NCI-H2227 treated with DMSO at 0.1 percent for 48 hours (cell line): Measurements from ENCODE around the gene HM13.
"Not testable (repeated sequence)": the region's sequence is repeated elsewhere in the genome, so short reads cannot be mapped to it uniquely, and the experiment has no call there.

Experiments
- DNase-seq: peaks from one replicate; lab custom pipeline; 2025; lab: John Stamatoyannopoulos, UW

The HM13 gene

DNA sequence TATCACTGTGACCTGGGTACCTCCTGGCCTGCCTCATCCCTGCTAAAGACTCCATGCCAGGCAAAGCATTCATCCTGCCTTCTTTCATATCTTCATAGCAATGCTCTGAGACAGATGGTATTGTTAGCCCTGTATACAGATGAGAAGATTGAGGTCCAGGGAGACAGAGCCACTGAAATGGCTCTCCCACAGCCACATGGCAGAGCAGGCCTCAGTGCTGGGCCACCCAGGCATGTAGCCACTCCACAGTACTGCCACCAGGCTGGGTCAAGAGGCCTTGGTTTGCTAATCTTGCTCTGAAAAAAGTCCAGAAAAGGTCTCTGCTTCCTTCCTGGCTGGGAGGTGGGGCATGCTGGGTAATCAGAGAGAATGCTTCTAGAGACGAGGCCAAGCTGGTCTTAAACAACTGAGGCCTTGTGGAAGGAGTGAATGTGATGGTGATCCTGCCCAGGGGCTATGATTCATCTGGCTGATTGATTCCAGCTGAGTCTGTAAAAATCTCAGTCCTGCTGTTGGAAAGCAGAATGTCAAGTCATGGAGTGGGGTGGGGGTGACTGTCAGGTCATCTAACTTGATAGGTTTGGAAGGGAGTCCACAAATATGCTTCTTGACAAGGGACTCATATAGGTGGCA is 29.8 kb downstream of the HM13 start:
- DNase-seq, result no peak

DNA sequence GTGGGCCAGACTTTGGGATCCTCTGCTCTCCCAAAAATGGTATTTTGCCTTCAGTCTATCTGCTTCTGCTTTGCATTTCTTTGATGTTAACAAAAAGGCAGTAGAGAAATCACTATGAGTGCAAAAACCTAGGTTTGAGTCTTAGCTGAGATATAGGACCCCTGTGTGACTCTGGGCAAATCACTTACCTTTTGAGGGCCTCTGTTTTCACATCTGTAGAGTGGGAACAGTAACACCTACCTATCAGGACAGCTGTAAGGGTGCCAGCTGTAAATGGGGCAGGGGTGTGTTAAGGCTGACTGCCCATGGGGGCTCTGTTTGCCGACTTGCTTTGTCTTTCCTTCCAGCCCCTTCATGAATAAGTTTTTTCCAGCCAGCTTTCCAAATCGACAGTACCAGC is 30.4 kb downstream of the HM13 start:
- no peak for DNase-seq

DNA sequence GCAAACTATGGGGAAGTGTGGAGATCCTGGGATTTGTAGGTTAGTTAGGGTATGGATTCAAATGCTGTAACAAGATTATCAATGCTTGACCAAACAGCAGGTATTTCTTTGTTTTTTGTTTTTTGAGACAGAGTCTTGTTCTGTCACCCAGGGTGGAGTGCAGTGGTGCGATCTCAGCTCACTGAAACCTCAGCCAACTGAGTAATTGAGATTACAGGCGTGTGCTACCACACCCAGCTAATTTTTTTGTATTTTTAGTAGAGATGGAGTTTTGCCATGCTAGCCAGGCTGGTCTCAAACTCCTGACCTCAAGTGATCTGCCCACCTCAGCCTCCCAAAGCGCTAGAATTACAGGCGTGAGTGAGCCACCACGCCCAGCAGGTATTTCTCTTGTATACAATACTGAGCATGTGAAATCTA is 31.4 kb downstream of the HM13 start:
- not testable (repeated sequence) for DNase-seq

DNA sequence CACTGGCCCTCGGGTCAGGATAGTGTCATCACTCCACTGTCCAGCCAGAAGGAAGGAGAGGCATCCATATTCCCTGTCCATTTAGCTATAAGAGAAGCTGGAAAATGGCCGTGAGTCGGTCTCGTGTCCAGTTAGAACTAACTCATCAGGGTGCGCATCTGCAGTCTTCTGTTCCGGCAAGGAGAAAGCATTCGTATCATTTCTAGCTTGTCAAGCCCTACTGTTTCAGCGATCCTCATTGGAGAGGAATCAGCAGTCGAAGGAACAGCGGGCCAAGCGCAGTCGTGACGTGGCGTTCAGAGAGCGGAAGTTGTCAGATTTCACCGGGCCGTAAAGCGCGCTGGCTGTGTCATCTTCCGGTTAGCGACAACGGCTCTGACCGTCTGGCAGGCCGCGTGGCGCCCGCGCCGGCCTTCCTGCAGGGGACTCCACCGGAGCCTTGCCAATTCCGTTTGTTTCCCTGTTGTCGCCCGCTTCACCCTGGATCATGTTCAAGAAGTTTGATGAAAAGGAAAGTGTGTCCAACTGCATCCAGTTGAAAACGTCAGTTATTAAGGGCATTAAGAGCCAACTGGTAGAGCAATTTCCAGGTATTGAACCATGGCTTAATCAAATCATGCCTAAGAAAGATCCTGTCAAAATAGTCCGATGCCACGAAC is 32.9 kb downstream of the HM13 start:
- DNase-seq, result peak; percentile 91

DNA sequence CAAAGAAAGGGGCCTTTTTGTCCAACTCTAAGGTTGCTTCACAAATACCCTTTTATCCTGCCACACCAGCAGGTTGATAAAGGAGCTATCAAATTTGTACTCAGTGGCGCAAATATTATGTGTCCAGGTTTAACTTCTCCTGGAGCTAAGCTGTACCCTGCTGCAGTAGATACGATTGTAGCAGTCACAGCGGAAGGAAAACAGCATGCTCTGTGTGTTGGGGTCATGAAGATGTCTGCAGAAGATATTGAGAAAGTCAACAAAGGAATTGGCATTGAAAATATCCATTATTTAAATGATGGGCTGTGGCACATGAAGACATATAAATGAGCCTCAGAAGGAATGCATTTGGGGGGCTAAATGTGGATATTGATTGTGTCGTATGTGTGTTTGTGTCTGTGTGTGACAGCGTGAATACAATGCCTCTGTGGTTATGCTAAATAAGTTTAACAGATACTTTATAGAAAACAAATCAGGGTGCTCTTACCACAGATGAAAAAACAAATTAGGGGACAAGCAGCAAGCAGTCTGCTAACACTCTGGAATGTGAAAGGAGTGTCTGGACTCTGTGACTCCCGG is 33.6 kb downstream of the HM13 start:
- no peak for DNase-seq

DNA sequence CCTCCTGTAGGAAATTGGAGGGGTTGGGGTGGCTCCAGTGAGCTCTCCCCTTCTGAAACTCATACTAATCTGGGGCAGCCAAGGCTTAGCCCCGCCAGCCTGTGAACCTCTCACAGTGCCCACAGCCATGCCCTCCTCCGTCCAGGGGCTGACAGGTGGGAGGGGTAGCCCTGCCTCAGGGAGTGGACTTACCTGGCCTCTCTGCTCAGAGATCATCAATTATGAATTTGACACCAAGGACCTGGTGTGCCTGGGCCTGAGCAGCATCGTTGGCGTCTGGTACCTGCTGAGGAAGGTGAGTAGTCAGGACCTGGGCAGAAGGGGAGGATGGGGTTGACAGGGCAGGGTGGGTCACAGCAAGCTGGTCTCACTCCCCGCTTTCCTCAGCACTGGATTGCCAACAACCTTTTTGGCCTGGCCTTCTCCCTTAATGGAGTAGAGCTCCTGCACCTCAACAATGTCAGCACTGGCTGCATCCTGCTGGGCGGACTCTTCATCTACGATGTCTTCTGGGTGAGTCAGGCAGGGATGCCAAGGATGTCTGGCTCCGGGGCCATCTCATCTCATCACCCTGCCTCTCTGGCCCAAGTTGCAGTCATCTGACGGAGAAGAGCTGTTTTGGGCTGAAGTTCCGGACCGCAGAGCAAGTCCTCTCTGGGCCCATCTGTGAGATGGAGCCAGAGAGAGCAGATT is 34.7 kb downstream of the HM13 start:
- DNase-seq, result no peak

DNA sequence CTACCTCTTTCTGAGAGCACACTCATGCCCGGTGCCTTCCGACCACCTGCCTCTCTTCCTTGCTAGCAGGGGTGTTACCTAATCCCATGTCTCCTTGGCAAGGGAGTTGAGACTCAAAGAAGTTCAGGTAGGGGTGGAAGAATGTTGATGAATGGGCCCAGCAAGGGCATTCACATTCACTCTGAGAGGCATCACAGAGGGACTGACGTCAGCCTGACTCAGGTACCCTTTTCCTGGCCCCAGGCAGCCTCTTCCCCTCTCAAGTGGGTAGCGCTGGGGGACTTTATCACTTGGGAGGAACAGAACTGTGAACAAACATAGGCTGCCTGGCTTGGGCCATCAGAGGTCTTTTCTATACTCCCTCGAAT is 35.3 kb downstream of the HM13 start:
- no peak for DNase-seq

DNA sequence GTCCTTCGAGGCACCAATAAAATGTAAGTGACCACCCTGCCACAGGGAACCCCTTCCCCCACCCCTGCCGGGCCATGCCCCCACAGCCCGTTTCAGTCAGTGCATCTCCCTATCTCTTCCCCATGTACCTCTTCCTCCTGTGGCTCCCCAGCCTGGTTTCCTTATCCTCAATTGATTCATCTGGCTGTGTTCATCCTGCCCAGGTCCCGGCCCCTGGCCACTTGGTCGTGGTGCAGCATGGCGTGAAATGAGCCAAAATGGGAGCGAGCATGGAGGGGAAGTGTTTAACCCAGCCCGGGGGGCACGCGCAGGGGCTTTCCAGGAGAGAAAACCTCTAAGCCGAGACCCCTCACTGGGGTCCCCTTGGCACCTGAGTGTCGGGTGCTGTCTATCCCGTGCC is 35.9 kb downstream of the HM13 start:
- DNase-seq, result no peak

DNA sequence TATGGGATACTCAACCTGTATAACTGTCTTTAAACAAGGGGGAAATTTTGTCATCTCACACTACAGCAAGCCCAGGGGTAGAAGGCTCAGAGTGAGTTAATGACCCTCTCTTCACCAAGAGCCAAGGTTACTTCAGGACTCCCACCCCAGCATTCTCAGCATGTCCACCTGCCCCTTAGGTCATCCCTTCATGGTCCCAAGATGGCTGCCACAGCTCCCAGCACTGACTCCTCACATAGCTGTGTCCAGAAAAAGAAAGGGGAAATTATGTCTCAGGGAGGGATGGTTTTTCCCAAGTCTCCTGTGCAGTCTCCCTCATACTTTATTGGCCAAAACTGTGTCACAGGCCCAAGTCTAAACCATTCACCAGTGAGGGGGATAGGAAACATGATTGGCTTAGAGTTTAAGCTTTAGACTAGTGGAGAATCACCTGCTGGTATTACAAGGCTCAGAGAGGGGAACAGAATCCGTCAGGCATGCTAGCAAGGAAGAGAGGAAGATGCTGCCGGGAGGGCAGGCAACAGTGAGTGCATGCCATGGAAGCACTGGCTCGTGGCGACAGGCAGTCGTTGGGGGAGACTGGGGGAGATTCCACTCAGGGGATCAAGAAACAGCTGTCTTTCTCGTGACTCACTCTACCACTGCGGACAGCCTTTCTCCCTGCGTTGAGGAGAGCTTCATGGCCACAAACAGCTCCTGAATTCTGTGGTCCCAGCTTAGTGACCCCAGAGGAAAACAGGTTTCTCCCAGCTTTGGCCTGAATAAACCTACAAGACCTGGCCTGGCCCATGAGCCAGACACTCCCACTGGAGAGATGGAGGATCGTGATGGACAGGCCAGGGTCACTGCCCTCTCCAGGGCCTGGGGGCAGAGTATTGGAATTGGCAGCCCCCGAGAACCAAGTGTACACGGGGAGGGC is 37.2 kb downstream of the HM13 start:
- no peak for DNase-seq

DNA sequence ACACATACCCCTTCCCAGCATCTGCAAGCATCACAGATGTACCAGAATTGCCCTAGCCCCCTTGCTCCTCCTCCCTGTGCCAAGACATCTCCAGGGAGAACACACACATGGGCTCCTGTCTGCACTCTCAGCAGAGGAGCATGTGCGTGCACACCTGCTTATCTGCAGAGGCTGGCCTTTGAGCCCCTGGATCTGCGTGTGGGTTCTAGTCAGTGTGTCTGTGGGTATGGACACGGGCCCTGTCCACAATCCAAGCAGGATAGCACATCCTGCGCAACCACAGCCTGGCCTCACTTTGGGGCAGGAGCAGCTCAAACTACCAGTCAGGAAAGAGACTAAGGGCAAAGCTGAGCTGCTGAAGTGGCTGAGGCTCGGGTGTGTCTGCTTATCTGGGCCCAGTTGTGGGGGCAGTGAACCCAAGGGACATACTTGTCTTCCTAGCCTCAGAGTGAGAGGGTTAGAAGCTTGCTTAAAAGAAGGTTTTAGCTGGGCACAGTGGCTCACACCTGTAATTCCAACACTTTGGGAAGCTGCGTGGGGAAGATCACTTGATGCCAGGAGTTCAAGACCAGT is 41.0 kb downstream of the HM13 start:
- DNase-seq, result no peak

DNA sequence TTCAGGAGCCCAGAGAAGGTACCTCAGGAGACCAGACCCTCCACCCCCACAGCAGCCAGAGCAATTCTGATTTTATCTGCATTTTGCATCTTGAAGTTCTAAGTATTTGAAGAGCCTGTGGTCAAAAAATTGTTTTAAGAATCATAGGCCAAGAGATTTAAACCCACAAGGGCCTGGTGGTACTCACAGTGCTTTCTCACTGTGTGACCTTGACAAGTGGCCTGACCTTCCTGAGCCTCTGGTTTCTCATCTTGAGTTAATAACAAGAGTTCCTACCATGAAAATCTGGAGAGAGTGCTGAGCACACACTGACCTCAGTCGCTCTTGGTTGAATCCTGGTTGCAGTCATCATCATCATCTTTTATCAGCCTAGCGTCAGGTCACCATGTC is 45.5 kb downstream of the HM13 start:
- no peak for DNase-seq

DNA sequence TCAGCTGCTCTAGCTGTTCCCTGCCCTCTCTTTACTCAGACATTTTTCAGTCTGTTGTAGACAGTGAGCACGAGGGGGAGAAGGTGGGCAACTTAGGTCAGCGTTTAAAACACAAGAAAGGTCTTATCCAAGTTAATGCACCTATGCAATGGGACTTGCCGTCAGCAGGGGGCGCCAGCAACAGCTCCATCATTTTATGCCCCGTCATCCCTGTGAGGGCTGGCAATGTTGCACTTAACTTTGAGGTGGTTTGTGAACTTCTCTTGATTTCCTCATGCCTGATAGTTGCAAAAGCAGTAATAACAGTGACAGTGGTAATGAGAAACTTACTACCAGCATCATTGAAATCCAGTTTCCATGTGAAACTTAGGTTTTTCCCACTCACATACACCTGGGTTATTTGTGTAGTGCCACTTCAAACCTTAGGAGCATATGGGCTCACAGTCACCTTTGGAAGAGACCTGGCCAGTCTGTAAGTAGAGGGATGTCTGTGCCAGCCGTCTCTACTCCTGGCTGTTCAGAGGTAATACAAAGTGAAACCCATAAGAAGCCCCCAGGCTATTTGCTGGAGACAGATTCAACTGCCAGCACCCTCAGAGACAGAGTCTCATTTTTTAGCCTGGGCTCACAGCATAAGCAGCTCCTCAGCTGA is 46.0 kb downstream of the HM13 start:
- peak; percentile 64 for DNase-seq

DNA sequence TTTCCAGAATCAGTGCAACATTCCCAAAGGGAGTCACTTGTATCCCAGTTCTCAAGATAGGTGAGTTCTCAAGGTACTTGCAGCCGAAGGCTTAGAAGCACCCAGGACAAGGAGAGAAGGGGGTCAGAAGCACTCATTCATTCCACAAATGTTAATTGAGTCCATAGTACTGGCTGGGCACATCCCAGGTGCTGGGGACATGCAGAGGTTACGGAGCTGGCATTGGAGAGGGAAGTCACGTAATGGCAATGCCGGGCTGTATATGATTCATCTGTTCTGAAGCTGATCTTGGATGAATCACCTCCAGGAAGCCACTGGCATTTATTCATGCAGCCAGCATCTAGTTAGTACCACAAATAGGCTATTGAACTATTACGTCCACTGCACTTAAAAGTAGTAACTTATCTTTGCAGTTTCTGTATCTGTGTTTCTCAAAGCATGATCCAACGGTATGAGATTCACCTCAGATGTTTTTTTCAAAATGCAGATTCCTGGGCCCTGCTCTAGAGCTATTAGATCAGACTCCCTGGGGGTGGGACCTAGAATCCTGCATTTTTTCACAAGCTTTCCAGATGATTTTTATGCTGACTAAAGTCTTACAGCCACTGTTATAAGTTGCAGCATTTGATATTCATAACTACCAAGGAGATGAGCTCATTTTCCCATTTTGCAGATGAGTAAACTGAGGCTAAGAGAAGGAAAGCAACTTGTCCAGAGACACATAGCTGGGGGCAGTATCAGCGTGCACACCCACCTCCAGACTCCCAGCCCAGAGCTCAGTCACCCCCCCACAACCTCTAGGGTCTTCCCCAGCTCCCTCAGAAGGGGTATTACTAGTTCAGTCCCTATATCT is 46.7 kb downstream of the HM13 start:
- no peak for DNase-seq

DNA sequence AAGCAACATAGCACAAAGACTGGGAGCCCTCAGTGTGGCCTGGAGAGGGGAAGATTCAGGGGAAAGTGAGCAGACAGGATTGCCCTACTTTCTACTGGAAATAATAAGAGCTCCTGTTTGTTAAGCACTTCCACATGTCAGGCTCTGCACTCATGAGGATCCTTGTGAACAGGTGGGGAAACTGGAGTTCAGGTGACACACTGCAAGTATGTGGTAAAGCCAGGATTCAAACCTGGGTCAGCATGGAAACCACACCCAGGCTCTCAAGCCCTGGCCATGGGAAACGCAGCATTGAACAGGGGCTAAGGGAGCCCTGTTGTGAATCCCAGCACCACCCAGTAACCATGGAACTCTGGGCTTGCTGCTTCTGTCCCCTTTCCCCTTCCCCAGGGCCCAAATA is 48.0 kb downstream of the HM13 start:
- no peak for DNase-seq

DNA sequence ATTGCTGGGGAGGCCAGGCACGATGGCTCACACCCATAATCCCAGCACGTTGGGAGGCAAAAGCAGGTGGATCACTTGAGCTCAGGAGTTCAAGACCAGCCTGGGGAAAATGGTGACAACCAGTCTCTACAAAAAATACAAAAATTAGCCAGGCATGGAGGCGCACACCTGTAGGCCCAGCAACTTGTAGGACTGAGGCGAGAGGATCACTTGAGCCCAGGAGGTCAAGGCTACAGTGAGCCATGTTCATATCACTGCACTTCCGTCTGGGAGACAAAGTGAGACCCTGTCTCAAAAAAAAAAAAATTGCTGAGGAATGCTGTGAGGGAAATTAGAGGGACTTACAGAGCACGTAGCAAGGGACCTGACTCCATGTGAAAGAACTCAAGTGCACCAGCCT is 50.0 kb downstream of the HM13 start:
- no peak for DNase-seq

DNA sequence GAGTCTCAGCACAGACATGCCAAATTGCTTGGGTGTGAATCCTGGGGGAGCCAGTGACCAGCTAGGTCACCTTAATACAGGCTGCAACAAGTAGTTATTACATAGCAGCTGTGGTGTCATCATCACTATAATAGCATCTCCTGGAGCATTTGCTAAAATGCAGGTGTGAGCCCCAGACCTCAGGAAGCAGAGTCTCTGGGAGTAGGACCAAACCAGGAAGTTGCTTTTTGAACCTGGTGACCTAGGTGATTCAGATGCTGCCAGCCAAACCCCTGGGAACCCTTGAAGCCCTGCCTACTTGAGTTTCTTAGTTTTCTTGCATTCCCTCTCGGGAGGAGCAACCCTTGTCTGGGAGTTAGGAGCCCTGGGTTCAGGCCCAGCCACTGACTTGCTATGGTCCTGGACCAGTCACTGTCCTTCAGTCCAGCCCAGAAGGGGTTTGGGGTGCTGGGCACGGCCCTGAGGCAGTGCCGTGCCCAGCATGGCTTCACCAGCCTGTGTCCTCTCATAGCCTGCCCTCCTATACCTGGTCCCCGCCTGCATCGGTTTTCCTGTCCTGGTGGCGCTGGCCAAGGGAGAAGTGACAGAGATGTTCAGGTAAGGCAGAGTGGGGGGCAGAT is 51.6 kb downstream of the HM13 start:
- peak; percentile 16 for DNase-seq

DNA sequence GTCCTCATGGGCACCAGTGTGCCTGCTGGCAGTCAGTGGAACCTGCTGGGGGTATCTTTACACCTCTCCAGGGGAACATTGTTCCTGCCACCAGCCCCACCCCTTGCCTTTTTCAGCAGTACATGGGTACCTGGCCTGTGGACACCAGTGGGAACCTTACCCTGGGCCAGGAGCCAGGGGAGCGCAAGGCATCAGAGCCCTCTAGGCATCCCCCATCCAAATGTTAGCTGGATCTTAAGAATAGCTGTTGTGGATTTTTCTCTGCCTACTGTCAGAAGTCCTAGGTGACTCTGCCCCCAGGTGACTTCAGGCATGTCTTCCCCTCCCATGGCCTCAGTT is 52.0 kb downstream of the HM13 start:
- DNase-seq, result no peak

DNA sequence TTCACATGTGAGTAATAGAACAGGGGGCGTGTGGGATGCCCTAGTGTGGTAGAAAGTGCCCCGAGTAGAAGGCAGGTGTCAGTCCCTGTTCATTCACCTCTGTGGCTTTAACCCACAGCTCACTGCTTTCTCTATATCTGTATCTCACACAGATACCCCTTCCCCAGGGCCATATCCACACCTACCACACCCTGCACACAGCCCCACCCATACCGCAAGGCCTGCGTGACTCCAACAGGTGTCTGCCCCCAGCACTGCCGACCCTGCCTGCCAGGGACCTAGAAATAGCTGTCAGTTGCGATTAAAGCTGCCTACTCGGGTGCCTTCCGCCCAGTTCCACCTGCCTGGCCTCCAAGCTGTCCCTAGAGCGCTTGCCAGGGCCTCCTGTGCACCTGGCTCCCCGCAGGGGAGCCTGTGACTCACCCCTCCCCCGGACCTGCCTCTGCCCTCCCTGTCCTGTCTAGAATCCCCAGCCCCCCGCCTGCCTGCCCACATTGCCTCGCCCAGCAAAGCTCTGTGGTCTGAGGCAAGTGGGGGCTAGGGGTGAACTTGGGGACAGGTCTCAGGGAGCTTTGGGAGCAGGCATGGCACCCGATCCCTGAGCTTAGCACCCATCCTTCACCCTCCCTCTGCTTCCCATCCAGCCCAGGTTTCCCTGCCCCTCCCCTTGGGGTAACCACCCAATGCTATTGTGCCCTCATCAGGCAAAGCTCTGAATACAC is 52.6 kb downstream of the HM13 start:
- DNase-seq, result no peak

DNA sequence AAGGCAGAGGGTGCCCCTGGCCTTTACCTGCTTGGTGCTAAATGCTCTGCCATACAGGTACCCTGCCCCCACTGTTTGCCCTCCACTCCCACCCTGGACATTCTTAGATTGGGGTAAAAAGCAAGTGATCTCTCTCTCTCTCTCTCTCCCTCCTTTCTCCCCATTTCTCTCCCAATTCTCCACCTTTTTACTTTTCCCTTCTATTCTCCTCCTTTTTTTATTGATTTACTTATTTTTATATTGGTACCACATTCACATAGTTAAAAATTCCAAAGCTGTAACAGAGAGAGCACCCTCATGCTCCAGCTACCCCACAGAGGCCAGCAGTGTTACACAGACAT is 53.1 kb downstream of the HM13 start:
- no peak for DNase-seq
